ENCODE measurements around the gene TRPM5.

The TRPM5 gene

GRCh38 chr11:2468363-2469235 lies 24.3 kb upstream of the TRPM5 start:
- FAIRE-seq = no peak

GRCh38 chr11:2467695-2468055 lies 23.4 kb upstream of the TRPM5 start:
- no peak for FAIRE-seq

DNA sequence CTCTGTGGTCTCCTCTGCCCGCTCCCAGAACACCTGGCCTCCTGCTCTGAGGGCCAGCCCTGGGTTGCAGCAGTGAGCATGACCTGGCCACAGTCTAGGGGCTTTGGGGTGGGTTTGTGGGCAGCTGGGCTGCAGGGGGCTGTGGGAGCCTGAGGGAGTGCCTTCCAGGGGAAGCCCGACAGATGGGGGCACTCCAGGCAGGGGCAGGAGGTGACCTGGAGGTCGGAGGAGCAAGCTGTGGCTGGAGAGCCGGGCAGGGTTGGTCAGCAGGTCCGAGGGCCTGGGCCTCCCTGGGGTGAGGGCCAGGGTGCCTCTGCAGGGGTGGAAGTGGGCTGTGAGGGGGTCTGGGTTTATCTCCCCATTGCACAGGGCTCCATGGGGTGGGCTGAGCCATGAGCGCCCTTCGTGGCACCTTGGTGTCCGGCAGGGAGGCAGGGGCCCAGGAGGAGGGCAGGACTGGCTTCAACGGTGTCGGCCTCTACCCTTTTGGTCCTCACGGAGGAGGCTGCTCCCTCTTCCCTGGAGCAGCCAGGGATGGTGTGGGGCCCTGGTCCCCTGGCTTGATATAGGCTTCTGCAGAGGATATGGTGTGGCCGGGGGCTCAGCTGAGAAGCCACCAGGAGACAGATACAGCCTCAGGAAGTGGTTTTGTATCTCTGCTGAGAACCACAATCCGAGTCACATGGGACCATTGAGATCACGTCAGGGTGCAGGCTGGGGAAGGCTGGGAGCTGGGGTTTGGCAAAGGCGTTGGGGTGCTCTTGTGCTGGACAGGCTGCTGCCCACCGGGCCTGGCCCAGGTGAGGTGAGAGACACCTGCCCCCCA lies 22.8 kb upstream of the TRPM5 start:
- no peak for FAIRE-seq

DNA sequence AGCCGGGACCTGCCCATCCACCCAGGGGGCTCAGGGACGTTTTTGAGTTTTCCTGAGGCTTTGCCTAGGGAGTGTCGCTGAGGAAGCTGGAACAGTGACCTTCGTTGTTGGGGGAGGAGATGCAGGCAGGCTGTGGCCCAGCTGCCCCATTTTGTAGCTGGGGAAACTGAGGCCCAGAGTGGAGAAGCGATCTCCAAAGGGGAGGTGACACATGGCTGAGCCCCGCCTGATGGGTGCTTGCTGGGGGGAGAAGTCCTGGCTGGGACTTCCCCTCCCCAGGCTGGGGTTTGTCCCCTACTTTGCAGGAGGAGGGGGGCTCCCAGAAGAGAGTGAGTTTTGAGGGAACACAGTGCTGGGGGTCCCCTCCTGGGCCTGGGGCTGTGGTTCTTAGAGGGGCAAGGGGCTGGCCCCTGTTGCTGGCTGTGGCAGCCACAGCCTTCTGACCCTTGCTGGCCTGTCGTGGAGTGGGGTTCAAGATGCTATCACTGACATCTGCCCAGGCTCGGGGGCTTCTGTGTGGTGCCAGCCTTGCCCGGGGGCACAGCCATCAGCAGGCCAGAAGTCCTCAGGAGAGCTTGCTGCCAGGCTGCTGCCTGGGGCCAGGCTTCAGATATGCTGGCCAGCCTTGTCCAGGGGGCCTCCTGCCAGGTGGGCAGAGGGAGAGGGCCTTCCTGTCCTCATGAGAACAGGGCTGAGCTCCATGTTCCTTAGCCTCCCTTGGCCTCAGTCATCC lies 21.9 kb upstream of the TRPM5 start:
- FAIRE-seq = no peak

GRCh38 chr11:2465202-2466068 lies 21.1 kb upstream of the TRPM5 start:
- FAIRE-seq = no peak

DNA sequence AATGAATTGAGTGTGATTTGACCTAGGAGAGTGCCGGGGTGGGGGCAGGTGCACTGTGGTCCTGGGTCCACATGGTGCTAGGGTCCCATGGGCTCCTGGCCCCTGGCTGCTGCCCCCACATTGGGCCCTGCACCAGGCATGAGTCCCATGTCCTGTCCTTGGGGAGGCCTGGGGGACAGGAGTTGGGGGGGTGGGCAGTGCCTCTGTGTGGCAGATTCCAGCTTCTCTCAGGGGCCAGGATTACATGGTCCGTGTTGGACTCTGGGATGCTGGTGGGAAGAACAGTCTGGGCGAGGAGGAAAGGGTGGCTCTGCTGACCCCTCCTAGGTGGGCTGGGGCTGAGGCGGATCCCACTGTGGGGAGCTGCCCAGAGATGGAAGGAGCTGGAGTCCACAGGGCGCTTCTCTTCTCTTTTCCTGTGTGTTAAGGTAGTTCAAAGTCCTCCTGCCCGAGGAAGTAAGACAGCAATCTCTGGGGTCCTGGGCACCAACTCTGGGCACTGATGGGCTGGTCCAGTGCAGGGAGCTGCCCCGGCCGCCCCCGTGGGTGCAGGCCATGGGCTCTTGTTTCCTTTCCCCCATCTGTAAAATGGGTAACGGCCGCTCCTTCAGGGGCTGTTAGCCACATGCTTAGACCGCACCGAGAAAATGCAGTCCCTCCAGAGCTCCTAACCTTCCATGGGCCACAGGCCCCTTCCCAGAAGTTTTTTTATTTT lies 20.3 kb upstream of the TRPM5 start:
- no peak for FAIRE-seq

DNA sequence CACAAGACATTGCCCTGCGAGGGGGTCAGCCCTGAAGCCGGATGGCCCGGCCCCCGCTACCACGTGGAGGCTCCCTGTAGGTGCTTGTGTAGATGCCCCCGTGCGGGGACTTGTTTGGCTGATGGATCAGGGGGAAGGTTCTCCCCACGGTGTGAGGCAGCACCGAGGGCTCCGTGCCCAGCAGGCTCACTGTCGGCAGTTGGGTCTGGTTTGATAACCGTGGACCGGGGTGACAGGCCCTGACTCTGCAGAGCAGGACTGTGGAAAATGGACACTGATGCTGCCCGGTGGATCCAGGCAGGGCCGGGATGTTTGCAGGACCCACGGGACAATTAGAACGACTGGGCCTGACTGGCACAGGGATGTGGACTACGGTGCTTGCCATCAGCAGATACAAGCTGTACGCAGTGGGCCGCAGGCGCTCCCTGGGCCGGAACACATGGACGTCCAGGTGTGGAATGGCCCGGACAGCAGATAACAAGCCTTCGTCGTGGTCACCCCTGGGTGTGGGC lies 19.5 kb upstream of the TRPM5 start:
- no peak for FAIRE-seq

DNA sequence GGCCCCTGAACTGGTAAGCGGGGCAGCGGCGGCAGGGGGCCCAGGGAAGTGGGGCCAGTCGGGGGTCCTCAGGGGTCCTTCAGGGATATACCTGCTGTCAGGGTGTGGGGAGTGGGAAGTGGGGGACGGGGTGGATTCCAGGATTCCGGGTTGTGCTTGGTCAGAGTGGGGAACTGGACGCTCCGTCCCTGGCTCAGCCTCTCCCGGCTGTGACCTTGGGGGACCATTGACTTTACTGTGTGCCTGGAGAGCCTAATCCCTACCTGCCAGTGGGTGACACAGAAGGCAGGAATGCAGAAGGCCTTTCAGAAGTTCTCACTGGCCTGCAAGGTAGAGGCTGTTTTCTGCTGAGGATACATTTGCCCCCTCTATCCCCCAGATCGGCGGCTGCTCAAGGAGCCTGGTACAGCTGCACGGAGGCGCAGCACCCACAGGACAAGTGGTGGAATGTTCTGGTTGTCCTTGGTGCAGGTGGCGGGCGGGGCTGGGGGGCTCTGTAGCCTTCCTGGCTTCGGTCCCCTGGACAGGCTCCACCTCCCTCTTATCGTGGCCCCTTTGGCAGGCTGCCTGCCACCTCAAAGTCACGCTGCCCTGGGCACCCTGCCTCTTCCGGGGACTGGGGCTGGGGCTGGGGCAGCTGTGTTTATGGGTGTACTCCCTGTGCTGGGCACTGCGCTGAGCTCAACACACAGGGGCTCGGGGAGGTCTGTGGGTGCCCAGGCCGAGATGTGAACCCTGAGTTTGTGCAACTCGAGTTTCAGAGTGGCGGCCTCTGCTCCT lies 18.9 kb upstream of the TRPM5 start:
- FAIRE-seq = no peak

DNA sequence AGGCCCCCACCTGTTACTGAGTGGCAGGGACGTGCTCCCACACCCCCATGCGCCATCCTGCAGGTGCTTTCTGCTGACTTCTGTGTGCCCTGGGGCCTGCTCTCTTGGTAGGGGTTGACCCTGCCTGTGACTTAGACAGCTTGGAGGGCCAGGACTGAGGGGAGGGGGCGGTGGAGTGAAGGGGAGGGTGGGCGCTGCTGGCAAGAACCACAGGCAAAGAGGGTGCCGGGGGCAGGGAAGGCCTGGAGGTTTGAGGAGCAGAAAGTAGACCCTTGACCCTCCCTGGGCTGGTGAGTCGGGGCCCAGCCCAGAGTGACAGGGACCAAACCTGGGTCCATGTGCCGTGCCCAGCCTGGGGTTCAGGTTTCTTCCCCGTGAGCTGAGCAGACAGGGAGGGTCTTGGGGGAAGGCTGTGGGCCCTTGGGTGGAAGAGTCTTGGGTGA lies 18.2 kb upstream of the TRPM5 start:
- no peak for FAIRE-seq

DNA sequence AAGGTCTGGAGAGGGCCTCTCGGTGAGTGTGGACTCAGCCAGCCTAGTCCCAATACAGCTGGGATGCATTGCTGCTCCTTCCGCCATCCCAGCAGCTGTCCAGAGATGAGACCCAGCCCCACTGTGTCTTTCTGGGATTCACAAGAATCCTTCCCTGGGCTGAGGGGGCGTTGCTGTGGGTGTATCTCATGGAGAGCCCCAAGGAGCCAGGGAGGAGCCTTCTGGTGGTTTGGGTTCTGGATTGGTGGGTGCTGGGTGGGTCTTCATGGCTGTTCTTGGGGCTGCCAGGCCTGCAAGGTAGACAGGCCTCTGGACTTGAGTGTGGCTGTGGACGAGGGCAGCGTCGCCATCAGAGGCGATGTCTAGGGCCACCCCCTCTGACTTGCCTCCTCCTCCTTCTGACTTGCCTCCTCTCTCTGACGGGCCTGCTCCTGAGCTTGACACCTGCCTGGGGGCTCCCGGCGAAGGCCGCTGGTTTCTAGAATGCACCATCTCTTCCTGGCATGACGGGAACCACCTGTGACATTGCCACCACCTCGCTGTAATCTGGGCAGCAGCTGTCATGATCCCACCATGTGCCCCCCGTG lies 17.7 kb upstream of the TRPM5 start:
- FAIRE-seq = no peak

GRCh38 chr11:2461253-2461955 lies 17.1 kb upstream of the TRPM5 start:
- no peak for FAIRE-seq

DNA sequence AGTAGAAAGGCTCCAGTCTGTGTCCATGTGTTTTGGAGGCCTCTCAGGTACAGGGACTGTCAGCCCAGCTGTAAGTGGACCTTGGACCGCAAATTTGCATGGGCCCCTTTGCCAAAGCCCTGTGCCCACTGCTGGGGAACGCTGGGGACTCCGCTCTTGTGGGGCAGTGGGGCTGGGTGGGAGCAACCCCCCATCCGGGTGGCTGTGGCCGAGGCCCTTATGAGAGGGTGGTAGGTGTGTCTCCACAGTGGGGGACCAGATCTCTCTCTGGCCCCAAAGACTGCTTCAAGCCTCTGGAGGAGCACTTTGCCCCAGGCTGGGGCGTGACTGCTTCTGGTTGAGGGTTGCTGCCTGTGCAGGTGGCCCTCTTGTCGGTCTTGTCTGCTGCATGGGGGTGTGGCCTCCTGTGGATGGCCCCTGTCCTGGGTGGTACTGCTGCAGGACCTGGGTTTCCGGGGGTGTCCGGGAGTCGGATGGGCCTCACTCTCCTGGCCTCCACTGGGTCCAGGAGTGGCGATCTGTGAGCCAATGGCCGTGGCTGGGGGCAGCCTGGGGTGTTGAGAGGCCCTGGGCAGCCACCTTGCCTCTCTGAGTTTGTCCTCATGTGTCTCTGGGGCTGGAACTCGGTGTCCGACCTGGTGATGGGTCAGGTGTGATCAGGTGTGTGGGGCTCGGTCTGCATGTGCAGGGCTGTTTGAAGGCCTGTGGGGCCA lies 16.4 kb upstream of the TRPM5 start:
- FAIRE-seq = no peak

GRCh38 chr11:2459796-2460531 lies 15.7 kb upstream of the TRPM5 start:
- no peak for FAIRE-seq

DNA sequence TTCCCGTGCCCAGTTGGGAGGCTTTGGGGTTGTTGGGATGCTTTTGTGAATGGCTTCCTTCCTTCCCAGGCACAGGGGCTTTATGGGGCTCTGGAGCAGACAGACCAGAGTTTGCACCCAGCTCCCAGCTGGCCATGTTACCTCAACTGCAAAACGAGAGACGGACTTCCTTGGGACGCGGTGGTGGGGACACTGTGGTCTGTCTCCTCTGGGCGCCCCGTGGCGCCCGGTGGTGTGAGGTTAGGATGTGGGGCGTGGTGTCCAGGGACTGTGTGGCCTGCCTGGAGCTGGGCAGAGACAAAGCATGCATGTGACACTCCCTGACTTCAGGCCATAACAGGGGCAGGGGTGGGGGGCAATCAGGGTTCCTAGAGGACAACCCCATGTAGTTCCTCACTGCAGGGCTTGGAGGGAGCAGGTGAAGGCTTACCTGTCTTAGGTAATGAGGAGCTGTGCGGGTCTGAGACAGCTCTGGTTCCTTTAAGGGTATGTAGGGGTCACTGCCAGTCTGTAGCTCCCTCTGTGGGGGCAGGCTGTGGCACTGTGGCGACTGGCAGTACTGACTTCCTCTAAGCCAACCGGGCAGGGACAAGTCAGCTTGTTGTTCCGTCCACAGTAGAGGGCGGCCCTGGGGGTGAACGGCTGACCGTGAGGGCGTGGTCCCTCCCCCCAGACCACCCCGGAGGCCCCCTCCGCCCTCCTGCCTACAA lies 14.9 kb upstream of the TRPM5 start:
- no peak for FAIRE-seq

- no peak for FAIRE-seq
Measured at GRCh38 chr11:2458321-2458720, 14.0 kb upstream of the TRPM5 start.

DNA sequence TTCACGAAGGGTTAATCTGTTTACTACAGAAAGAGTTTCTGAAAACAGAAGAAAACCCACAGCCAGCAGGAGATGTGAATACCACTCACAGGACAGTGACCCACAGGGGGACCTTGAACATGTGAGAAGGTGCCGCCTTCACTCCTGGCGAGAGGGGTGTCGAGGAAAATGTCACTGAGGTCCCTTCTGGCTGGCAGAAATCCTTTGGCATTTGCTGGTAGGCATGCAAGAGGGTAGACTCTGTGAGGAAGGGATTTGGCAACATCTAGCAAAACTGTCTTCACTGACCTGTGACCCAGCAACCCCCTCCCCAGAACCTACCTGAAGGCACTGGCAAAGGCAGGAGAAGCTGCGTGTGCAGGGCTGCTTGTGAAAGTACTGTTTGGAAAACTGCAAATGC lies 9.1 kb upstream of the TRPM5 start:
- FAIRE-seq = no peak

- FAIRE-seq = no peak
Measured at GRCh38 chr11:2452321-2453012, 8.2 kb upstream of the TRPM5 start.
